H1 (cell line): ENCODE results near the gene TRAPPC11. TPM values are rescaled to one million over a fixed set of nuclear protein-coding genes. Genes with fewer than 3 reads are reported as not detected.

Source experiments
- CBX5 ChIP-seq: fragments of 300-800, 300-1000 bp; sonication (generic); IDR thresholded peaks from 2 replicates; pipeline ENCODE4 v1.7.1; 2016; ENCODE audit warnings: antibody characterized with exemption, low read length, low read depth
- SAP30 ChIP-seq: fragments of 300-600 bp; sonication (generic); IDR thresholded peaks from 2 replicates; pipeline ENCODE4 v1.7.1; 2012; ENCODE audit warnings: low read length, moderate library complexity, mild to moderate bottlenecking, inconsistent platforms; ENCODE audit not compliant: insufficient read depth, insufficient replicate concordance
- SP2 ChIP-seq: IDR thresholded peaks from 2 replicates; pipeline ENCODE4 v1.6.1; 2012; ENCODE audit warnings: mild to moderate bottlenecking, low read length, inconsistent platforms
- polyA plus RNA-seq, 7 experiments: library from polyadenylated mRNA; depleted of rRNA in 3 of 7; stranded (reverse) in 5 of 7; unstranded in 2 of 7; fragments of >200 nt in 5 of 7; fragments of 200-250 nt in 2 of 7; gene quantifications; 1 replicate in 5 of 7; 2 replicates in 1 of 7; 4 replicates in 1 of 7; pipeline versions ENCODE4 v1.2.1 to v1.2.3, GENCODE V29; 2011 to 2013; ENCODE audit warnings: missing spikeins in 2 of 7, mixed read lengths in 2 of 7
- total RNA-seq: library from RNA; stranded (reverse); fragmentation: NEBNext Ultra II Directional; extraction: Animal tissue kit (Norgen Biotek cat#: 25700); gene quantifications from 2 replicates; pipeline ENCODE4 v1.2.1, GENCODE V29; 2021

Gene TRAPPC11
- total and polyA plus RNA-seq, 2 of the 8 experiments (the other 6 are each of a cell fraction or from before 2014, with no cell fraction given) = 19.2 to 25.9 TPM

- TF ChIP-seq SP2 (no peak), SAP30 (no peak), CBX5 (no peak)
These were observed 27.4 kb upstream of the TRAPPC11 start (continued) for GRCh38 chr4:183631577-183632198.
